ENCODE measurements around the gene UCMA.

Gene UCMA

GRCh38 chr10:13233358-13233757 is 816 bp downstream of the UCMA start:
- no peak for DNase-seq (ENCODE audit: low read depth in 2 of 2)

- no peak for DNase-seq (ENCODE audit: low read depth in 2 of 2)
Observed at GRCh38 chr10:13231808-13232207, 2.4 kb downstream of the UCMA start.

GRCh38 chr10:13231190-13231589 is 3.0 kb downstream of the UCMA start:
- DNase-seq (ENCODE audit: low read depth in 2 of 2), result no peak

- DNase-seq (ENCODE audit: low read depth in 2 of 2), result no peak
Observed at GRCh38 chr10:13227031-13227430, 7.1 kb downstream of the UCMA start.

GRCh38 chr10:13225601-13226000 is 8.6 kb downstream of the UCMA start:
- no peak for DNase-seq (ENCODE audit: low read depth in 2 of 2)

GRCh38 chr10:13224210-13224995 is 9.8 kb downstream of the UCMA start:
- DNase-seq (ENCODE audit: low read depth in 2 of 2), result no peak

GRCh38 chr10:13223241-13223640 is 10.9 kb downstream of the UCMA start:
- no peak for DNase-seq (ENCODE audit: low read depth in 2 of 2)

GRCh38 chr10:13222566-13222965 is 11.6 kb downstream of the UCMA start:
- DNase-seq (ENCODE audit: low read depth in 2 of 2), result no peak

GRCh38 chr10:13222151-13222550 is 12.0 kb downstream of the UCMA start:
- no peak for DNase-seq (ENCODE audit: low read depth in 2 of 2)

- DNase-seq (ENCODE audit: low read depth in 2 of 2), result no peak
Observed at GRCh38 chr10:13221572-13221971, 12.6 kb downstream of the UCMA start.

- DNase-seq (ENCODE audit: low read depth in 2 of 2), result no peak
Observed at GRCh38 chr10:13219685-13220670, 14.2 kb downstream of the UCMA start.

- DNase-seq (ENCODE audit: low read depth in 2 of 2), result no peak
Observed at GRCh38 chr10:13218878-13219277, 15.3 kb downstream of the UCMA start.

GRCh38 chr10:13213163-13213562 is 21.0 kb downstream of the UCMA start:
- DNase-seq (ENCODE audit: low read depth in 2 of 2), result no peak

GRCh38 chr10:13206546-13207443 is 27.4 kb downstream of the UCMA start:
- no peak for DNase-seq (ENCODE audit: low read depth in 2 of 2)

- DNase-seq (ENCODE audit: low read depth in 2 of 2), result no peak
Observed at GRCh38 chr10:13206091-13206490, 28.1 kb downstream of the UCMA start.

- DNase-seq (ENCODE audit: low read depth in 2 of 2), result no peak
Observed at GRCh38 chr10:13201132-13201531, 33.0 kb downstream of the UCMA start.

GRCh38 chr10:13195016-13195415 is 39.2 kb downstream of the UCMA start:
- no peak for DNase-seq (ENCODE audit: low read depth in 2 of 2)

GRCh38 chr10:13193637-13194036 is 40.5 kb downstream of the UCMA start:
- DNase-seq (ENCODE audit: low read depth in 2 of 2), result no peak

- no peak for DNase-seq (ENCODE audit: low read depth in 2 of 2)
Observed at GRCh38 chr10:13191362-13191761, 42.8 kb downstream of the UCMA start.

- no peak for DNase-seq (ENCODE audit: low read depth in 2 of 2)
Observed at GRCh38 chr10:13190816-13191215, 43.4 kb downstream of the UCMA start.

GRCh38 chr10:13189961-13190360 is 44.2 kb downstream of the UCMA start:
- no peak for DNase-seq (ENCODE audit: low read depth in 2 of 2)

GRCh38 chr10:13188593-13188992 is 45.6 kb downstream of the UCMA start:
- no peak for DNase-seq (ENCODE audit: low read depth in 2 of 2)
